ENCODE measurements around the gene ATP6V1G2. TPM values are rescaled to one million over a fixed set of nuclear protein-coding genes. Genes with fewer than 3 reads are reported as not detected.

The ATP6V1G2 gene
- total and polyA plus RNA-seq, 4 donors = 32.2 to 258 (median 147) TPM

DNA sequence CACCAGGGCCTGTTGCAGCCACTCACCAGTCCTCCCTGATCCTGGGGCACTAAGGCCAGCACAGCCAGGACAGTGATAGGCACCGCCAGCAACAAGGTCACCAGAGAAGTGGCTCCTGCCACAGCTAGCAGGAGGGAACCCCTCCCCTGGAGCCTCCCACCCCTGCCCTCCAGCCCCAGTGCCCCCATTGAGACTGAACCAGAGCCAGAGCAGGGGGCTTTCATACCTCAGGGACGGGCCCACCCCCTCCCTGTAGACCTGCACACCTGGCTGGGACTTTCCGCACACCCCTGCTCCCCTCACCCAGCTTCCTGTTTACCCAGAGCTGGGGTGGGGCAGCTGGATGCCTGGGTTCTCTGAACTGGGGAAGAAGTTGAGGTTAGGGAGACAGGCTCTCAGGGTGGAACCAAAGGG, 35.8 kb upstream of the ATP6V1G2 start, which contains the start of gene LTB:
Gene LTB, minus strand, starts transcription at position 195 of the 414 bp plus-strand sequence. Its CDS starts 7 bp downstream, at position 188.
- Histone ChIP-seq H3K36me3 (ENCODE audit: control insufficient read depth, insufficient read depth, low read length) (no peaks in the 10 kb centered on the region), H3K4me1 (ENCODE audit: control insufficient read depth, insufficient read depth, low read length) (peaks cover 29% of the 10 kb centered on the region), H3K27me3 (ENCODE audit: control insufficient read depth, insufficient read depth, low read length) (peaks cover 2% of the 10 kb centered on the region), H3K9me3 (ENCODE audit: control insufficient read depth, insufficient read depth, low read length) (no peaks in the 10 kb centered on the region), H3K4me3 (ENCODE audit: low read depth, low read length) (peak within 1 kb of the TSS; percentile 88), H3K27ac (ENCODE audit: low read depth, low read length) (peak within 1 kb of the TSS; percentile 85)
- DNase-seq (ENCODE audit: low read depth in 4 of 6, low spot score in 6 of 6) = no peak
- WGBS (ENCODE audit: insufficient coverage) = 88% methylated on average over 2 of the region's 3 CpGs

- Histone ChIP-seq H3K9me3 (ENCODE audit: control insufficient read depth, insufficient read depth, low read length) (no peaks in the 10 kb centered on the region), H3K4me3 (ENCODE audit: low read depth, low read length) (peak overlapping the region; percentile 88), H3K4me1 (ENCODE audit: control insufficient read depth, insufficient read depth, low read length) (peaks cover 23% of the 10 kb centered on the region), H3K27ac (ENCODE audit: low read depth, low read length) (peak overlapping the region; percentile 85), H3K27me3 (ENCODE audit: control insufficient read depth, insufficient read depth, low read length) (peaks cover 2% of the 10 kb centered on the region), H3K36me3 (ENCODE audit: control insufficient read depth, insufficient read depth, low read length) (no peaks in the 10 kb centered on the region)
- no peak for DNase-seq (ENCODE audit: low read depth in 4 of 6, low spot score in 6 of 6)
- 23% methylated on average over 12 of the region's 21 CpGs for WGBS (ENCODE audit: insufficient coverage)
Observed at GRCh38 chr6:31581434-31582229, 35.2 kb upstream of the ATP6V1G2 start.

DNA sequence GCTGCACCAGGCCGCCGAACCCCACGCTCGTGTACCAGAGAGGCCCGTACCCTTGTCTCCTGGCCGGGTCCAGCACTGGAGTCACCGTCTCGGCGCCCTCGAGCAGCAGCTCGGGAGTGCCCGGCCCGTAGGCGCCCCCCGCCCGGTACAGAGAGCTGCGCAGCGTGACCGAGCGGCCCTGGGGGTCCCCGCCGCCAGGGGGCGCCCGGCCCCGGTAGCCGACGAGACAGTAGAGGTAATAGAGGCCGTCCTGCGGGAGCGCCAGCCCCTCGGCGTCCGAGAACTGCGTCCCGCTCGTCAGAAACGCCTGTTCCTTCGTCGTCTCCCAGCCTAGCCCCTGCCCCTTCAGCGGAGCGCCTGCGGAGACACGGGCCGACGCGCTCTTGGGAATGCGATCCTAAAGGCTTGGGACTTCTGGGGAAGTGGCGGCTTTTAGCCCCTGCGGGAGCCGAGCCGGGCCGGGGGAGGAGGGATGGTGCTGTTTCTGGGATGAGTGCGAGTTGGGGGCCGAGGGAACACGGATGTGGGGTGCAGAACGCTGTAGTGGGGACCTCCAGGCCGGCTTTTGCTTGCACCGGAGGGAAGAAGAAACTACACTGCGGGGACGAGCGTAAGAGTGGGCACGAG, 34.5 kb upstream of the ATP6V1G2 start:
- H3K27ac ChIP-seq (ENCODE audit: low read depth, low read length) = peak overlapping the region; percentile 85
- no peaks in the 10 kb centered on the region for H3K9me3 ChIP-seq (ENCODE audit: control insufficient read depth, insufficient read depth, low read length)
- H3K36me3 ChIP-seq (ENCODE audit: control insufficient read depth, insufficient read depth, low read length) = no peaks in the 10 kb centered on the region
- peak overlapping the region; percentile 88 for H3K4me3 ChIP-seq (ENCODE audit: low read depth, low read length)
- peaks cover 2% of the 10 kb centered on the region for H3K27me3 ChIP-seq (ENCODE audit: control insufficient read depth, insufficient read depth, low read length)
- H3K4me1 ChIP-seq (ENCODE audit: control insufficient read depth, insufficient read depth, low read length) = peaks cover 22% of the 10 kb centered on the region
- WGBS (ENCODE audit: insufficient coverage) = under 1% methylated on average over 59 of the region's 62 CpGs
- peak; percentile 38 to 94 (median 64) for DNase-seq (ENCODE audit: low read depth in 4 of 6, low spot score in 6 of 6)

DNA sequence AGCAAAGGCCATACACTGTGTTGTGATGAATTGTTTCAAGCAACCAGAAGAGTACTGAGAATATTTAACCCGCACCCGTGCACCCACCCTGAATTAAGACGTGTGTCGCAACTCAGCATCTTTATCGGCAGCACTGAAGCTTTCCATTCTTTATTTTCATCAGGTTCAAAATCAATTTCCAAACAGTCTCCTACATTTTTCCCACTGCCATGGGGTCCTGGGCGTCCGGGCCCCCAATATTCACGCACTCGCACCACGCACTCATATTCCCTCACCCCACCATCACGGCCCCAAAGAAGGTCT, 34.0 kb upstream of the ATP6V1G2 start:
- no peaks in the 10 kb centered on the region for H3K36me3 ChIP-seq (ENCODE audit: control insufficient read depth, insufficient read depth, low read length)
- H3K27ac ChIP-seq (ENCODE audit: low read depth, low read length) = peak overlapping the region; percentile 85
- H3K4me1 ChIP-seq (ENCODE audit: control insufficient read depth, insufficient read depth, low read length) = peaks cover 22% of the 10 kb centered on the region
- 38% methylated on average over 11 of the region's 11 CpGs for WGBS (ENCODE audit: insufficient coverage)
- no peaks in the 10 kb centered on the region for H3K9me3 ChIP-seq (ENCODE audit: control insufficient read depth, insufficient read depth, low read length)
- peak overlapping the region; percentile 88 for H3K4me3 ChIP-seq (ENCODE audit: low read depth, low read length)
- H3K27me3 ChIP-seq (ENCODE audit: control insufficient read depth, insufficient read depth, low read length) = peaks cover 2% of the 10 kb centered on the region
- no peak for DNase-seq (ENCODE audit: low read depth in 4 of 6, low spot score in 6 of 6)

- no peak for DNase-seq (ENCODE audit: low read depth in 4 of 6, low spot score in 6 of 6)
- Histone ChIP-seq H3K9me3 (ENCODE audit: control insufficient read depth, insufficient read depth, low read length) (no peaks in the 10 kb centered on the region), H3K27me3 (ENCODE audit: control insufficient read depth, insufficient read depth, low read length) (peaks cover 2% of the 10 kb centered on the region), H3K4me3 (ENCODE audit: low read depth, low read length) (no peak overlapping the region), H3K27ac (ENCODE audit: low read depth, low read length) (no peak overlapping the region), H3K36me3 (ENCODE audit: control insufficient read depth, insufficient read depth, low read length) (no peaks in the 10 kb centered on the region), H3K4me1 (ENCODE audit: control insufficient read depth, insufficient read depth, low read length) (peaks cover 22% of the 10 kb centered on the region)
- WGBS (ENCODE audit: insufficient coverage) = 86% methylated on average over 2 of the region's 8 CpGs
Observed at GRCh38 chr6:31579546-31580437, 33.4 kb upstream of the ATP6V1G2 start.

DNA sequence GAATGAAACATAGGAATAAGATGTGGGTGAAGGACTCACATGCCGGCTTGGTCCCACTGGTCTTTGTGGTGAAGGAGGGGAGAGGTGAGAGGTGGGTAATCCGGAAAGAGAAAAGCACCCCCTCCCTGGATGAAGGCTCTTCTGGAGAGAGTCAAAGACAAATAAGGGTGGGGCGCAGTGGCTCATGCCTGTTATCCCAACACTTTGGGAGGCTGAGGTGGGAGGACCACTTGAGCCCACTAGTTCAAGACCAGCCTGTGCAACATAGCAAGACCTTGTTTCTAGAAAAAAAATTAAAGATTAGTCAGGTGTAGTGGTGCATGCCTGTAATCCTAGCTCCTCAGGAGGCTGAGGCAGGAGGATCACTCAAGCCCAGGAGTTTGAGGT, 32.7 kb upstream of the ATP6V1G2 start:
- peaks cover 2% of the 10 kb centered on the region for H3K27me3 ChIP-seq (ENCODE audit: control insufficient read depth, insufficient read depth, low read length)
- 90% methylated on average over 2 of the region's 3 CpGs for WGBS (ENCODE audit: insufficient coverage)
- DNase-seq (ENCODE audit: low read depth in 4 of 6, low spot score in 6 of 6) = no peak
- H3K4me1 ChIP-seq (ENCODE audit: control insufficient read depth, insufficient read depth, low read length) = peaks cover 22% of the 10 kb centered on the region
- H3K27ac ChIP-seq (ENCODE audit: low read depth, low read length) = no peak overlapping the region
- no peaks in the 10 kb centered on the region for H3K9me3 ChIP-seq (ENCODE audit: control insufficient read depth, insufficient read depth, low read length)
- H3K4me3 ChIP-seq (ENCODE audit: low read depth, low read length) = no peak overlapping the region
- H3K36me3 ChIP-seq (ENCODE audit: control insufficient read depth, insufficient read depth, low read length) = no peaks in the 10 kb centered on the region

DNA sequence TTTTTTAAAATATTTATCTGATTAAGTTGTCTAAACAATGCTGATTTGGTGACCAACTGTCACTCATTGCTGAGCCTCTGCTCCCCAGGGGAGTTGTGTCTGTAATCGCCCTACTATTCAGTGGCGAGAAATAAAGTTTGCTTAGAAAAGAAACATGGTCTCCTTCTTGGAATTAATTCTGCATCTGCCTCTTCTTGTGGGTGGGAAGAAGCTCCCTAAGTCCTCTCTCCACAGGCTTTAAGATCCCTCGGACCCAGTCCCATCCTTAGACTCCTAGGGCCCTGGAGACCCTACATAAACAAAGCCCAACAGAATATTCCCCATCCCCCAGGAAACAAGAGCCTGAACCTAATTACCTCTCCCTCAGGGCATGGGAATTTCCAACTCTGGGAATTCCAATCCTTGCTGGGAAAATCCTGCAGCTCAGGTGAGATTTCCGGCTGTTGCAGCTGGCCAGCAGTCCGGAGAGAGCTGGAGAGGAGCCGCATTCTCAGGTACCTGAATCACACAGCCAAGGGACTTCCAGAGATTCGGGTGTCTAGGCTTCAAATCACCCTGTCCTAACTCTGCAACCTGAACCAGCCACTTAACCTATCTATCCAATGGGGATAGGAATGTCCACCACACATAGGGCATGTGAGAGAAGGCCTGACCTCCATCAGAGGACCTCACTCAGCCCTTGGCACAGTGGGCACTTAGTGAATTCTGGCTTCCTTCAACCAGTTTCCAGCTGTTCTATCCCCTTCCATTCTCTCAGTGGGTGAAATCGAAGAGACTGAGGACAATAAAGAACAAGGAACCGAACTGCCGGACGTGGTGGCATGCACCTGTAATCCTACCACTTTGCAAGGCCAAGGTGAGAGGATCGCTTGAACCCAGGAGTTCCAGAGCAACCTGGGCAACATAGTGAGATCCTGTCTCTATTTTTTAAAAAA, 32.0 kb upstream of the ATP6V1G2 start:
- Histone ChIP-seq H3K9me3 (ENCODE audit: control insufficient read depth, insufficient read depth, low read length) (no peaks in the 10 kb centered on the region), H3K27me3 (ENCODE audit: control insufficient read depth, insufficient read depth, low read length) (peaks cover 2% of the 10 kb centered on the region), H3K4me1 (ENCODE audit: control insufficient read depth, insufficient read depth, low read length) (peaks cover 22% of the 10 kb centered on the region), H3K27ac (ENCODE audit: low read depth, low read length) (no peak overlapping the region), H3K36me3 (ENCODE audit: control insufficient read depth, insufficient read depth, low read length) (no peaks in the 10 kb centered on the region), H3K4me3 (ENCODE audit: low read depth, low read length) (no peak overlapping the region)
- 81% methylated on average over 9 of the region's 12 CpGs for WGBS (ENCODE audit: insufficient coverage)
- DNase-seq (ENCODE audit: low read depth in 4 of 6, low spot score in 6 of 6) = no peak

GRCh38 chr6:31577579-31577966, 31.2 kb upstream of the ATP6V1G2 start:
- Histone ChIP-seq H3K4me1 (ENCODE audit: control insufficient read depth, insufficient read depth, low read length) (peaks cover 22% of the 10 kb centered on the region), H3K27ac (ENCODE audit: low read depth, low read length) (no peak overlapping the region), H3K9me3 (ENCODE audit: control insufficient read depth, insufficient read depth, low read length) (no peaks in the 10 kb centered on the region), H3K4me3 (ENCODE audit: low read depth, low read length) (no peak overlapping the region), H3K27me3 (ENCODE audit: control insufficient read depth, insufficient read depth, low read length) (peaks cover 2% of the 10 kb centered on the region), H3K36me3 (ENCODE audit: control insufficient read depth, insufficient read depth, low read length) (no peaks in the 10 kb centered on the region)
- 92% methylated on average over 2 of the region's 3 CpGs for WGBS (ENCODE audit: insufficient coverage)
- DNase-seq (ENCODE audit: low read depth in 4 of 6, low spot score in 6 of 6) = no peak
